Fibroblast of skin of scalp (primary cell): ENCODE measurements around the gene ZHX3.

Experiments used
- DNase-seq: peaks from one replicate; pipeline ENCODE4 v3.0.0-alpha.2; 2013

ZHX3 gene

DNA sequence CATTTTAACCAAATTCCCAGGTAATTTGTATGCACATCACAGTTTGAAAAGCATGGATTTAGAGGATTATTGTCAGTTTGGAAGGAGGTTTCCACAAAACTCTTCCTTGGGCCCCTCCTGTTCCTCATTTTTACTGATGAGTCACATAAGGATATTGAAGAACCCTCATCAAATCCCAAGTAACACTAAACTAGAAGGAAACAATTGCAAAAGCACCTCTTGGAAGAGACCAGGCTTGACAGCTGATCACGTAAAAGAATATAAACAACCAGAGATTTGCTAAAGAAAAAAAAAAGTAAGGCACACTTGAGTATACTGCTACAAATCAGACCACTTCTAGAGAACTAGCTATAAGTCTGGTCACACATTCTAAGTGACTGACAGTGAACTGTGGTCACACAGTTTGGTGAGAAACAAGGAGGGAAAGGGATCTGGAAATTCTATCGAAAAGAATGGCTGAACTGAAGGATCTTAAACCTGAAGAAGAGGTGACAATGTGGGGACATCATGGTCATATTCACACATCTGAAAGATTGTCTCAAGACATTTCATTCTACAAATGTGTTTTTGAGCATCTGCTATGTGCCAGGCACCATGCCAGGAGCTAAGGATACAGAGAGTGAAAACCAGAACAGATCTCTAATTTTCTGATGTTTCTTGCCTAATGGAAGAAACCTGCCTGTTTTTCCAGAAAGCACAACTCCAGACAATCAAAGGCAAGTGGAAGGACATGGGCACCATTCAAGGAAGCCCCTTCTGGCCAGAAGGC, 24.1 kb downstream of the ZHX3 start:
- DNase-seq = no peak

DNA sequence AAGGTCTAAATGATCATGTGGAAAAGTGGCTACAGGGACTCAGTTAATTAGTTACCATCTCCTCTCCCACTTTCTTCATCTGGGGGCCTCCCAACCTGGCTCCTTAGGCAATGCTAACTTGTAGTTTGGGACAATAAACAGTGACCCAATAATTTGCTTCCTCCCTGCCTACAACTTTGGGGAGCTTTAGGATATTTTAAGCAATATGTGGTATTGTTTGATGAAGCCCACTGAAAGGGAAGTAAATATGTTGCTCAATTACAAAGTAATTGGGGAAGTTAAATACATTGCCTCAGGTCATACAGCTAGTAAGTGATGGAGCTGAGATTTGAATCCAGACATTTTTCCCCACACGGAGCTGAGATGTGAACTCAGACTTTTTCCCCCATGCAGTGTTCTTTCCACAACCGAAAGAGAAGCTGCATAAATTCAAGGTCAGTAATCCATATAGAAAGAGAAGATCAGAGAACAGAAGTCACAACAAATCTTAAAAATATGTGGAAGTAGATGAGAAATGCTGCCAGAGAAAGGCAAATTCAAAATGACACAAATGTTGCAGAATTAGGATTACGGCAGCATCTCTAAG, 26.6 kb downstream of the ZHX3 start:
- DNase-seq = no peak

DNA sequence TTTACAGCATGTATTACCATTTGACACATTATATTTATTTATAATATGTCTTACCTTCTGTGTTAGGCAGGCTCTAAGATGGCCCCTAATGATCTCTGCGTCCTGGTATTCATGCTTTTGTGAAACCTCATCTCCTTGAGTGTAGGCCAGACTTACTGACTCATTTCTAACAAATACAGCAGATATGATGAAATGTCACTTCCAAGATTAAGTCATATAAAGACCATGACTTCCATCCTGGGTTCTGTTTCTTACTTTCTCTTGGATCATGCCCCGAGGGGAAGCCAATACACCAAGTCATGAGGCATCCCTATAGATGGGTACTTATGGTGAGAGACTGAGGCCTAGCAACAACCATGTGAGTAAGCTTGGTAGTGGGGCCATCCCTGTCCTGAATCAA, 30.2 kb downstream of the ZHX3 start:
- DNase-seq = peak; percentile 78

DNA sequence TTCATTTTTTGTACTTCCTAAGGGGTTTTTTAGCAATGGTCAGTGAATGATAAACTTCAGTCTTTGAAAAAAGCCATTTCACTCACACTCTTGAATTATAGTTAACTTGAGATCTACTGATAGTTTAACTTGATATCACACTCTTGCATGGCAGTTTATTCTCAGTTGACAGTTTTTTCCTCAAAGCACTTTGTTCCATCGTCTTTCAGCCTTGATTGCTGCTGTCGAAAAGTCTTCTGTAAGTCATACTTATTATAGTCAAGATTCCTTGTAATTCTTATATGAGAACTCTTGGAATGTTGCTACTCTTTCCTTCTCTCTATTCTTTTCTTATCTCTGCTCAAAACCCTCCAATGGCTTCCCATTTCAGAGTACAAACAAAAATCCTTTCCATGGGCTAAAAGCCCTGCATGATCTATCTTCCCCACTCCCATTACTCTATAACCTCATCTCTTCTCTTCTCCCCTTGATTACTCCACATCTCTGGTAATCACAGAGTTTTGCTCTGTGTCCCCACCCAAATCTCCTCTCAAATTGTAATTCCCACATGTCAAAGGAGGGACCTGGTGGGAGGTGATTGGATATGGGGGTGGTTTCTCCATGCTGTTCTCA, 31.2 kb downstream of the ZHX3 start:
- no peak for DNase-seq

DNA sequence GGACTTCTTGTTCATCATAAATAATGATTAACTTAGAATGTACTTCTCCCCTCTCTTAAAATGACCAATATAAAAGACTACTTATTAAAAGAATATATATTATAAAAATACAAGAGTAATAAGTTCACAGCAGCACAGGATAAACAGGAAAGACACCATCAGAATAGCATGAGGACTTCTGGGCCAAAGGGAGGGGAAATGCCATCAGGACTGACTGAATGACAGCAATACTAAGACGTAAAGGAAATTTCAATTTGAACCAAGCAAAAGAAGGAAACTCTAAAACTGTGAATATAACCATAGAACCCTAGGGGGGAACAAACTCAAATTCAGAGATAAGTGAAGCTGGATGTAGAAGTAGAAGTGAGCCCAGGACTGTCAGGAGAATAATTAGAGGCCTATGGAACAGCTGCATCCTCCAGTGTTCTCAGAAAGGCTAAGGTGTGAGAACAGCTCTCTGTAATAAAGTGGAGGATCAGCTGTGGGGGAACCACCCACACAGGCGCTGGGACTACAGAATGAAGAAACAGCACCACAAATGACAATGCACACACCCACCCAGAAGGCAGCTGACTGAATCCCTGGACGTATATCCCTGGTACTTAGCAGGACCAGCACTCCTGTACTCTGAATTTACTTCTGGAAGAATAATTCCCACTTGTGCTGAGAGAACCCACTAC, 37.8 kb downstream of the ZHX3 start:
- no peak for DNase-seq

DNA sequence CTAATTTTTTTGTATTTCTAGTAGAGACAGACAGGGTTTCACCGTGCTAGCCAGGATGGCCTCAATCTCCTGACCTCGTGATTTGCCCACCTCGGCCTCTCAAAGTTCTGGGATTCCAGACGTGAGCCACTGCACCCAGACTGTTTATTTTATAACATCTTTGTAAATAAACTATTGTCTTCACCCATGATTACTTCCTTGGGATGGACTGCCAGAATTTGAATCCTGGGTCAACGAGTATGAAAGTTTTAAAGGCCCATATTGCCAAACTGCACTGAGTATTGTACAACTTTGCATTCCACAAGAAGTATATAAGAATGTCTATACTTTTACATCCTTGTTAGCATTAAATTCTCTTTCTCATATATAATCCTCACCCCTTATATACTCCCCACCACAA, 38.6 kb downstream of the ZHX3 start:
- DNase-seq = no peak

DNA sequence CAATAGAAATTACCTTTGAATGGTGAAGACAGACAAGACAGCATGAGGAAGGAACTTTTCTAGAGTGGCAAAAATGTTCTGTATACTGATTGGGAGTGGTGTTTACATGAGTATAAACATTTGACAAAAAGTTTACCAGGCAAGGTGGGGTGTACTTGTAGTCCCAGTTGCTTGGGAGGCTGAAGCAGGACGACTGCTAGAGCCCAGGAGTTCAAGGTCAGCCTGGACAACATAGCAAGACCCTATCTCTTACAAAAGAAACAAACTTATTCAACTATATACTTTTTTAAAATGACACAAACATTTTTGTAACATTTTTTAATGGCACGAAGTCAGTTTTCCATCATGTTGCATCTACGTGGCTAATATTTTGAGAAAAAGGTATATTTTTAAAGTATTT, 40.5 kb downstream of the ZHX3 start:
- DNase-seq = no peak

DNA sequence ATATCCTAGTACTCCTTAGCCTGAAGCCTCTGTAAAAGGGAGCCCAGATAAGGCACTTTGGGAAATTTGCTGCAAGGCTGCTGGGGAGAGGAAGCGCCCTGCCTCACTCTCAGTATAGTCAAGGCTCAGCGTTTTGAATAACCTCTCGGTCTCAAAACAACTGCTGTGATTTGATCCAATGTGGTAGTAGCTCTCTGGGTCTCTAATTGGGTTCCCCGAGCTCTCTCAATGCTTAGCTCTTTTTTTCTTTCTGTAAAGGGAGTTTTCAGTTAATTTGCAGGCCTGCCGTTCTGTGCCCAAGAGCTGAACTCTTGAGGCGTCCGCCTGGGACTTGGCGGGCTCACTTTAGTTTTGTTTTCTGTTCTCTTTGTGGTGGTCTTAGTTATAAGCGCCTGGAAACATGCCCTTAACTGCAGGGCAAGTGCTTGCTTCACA, 41.2 kb downstream of the ZHX3 start:
- peak; percentile 18 for DNase-seq

DNA sequence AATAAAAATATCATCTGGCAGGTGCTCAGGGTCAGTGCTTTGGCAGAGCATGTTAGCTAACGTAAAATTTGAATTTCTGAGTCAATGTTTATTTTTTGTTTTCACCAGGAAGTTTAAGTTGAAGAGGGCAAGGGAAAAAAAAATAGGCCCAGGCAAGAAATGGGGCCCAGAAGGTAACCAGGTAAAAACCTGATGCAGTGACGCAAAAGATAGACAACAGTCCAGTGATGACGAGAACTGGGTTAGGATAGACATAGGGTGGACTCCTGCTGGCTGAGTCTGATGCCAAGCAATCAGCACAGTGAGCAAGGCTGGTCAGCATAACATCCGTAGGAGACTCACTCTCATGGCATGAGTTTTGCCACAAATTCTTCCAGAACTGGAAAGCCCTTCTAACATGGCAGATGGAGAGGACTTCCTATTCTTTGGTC, 42.2 kb downstream of the ZHX3 start:
- DNase-seq = peak; percentile 33

DNA sequence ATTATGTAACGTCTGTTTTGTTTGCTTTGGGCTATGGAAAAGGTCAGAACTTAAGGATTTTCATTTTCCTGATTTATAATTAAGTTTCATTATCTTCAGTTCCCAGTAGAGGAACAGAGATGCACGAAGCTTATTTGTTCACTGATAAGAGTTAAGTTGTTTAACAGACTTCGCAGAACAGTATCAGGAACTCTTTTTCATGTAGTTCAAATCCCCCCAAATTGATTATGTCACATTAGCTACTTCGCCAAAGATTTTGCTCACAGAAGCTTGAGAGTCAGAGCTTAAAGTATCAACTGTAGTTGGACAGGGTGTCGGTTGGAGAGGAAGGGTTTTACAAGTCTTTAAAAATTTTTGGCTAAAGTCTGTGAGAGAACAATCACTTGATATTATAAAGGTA, 43.4 kb downstream of the ZHX3 start:
- no peak for DNase-seq

DNA sequence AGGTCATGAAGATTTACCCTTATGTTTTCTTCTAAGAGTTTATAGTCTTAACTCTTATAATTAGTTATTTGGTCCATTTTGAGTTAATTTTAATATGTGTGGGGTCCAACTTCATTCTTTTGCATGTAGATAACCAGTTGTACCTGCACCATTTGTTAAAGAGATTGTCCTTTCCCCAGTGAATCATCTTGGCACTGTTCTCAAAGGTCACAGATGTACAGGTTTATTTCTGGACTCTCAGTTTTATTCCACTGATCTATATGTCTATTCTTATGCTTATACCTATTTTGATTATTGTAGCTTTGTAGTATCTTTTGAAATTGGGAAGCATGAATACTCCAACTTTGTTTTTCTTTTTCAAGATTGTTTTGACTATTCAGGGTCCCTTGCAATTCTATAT, 44.1 kb downstream of the ZHX3 start:
- DNase-seq = no peak

DNA sequence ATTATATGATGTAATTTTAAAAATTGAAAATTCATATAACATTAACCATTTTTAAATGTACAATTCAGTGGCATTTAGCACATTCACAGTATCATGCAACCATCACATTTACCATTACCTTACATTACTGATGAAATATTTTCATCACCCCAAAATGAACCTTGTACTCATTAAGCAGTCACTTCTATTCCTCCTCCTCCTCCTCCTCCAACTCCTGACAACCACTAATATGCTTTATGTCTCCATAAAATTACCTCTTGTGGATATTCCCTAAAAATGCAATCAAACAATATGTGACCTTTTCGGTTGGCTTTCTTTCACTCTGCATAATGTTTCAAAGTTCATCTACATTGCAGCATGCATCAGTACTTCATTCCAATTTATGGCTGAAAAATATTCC, 45.2 kb downstream of the ZHX3 start:
- no peak for DNase-seq

DNA sequence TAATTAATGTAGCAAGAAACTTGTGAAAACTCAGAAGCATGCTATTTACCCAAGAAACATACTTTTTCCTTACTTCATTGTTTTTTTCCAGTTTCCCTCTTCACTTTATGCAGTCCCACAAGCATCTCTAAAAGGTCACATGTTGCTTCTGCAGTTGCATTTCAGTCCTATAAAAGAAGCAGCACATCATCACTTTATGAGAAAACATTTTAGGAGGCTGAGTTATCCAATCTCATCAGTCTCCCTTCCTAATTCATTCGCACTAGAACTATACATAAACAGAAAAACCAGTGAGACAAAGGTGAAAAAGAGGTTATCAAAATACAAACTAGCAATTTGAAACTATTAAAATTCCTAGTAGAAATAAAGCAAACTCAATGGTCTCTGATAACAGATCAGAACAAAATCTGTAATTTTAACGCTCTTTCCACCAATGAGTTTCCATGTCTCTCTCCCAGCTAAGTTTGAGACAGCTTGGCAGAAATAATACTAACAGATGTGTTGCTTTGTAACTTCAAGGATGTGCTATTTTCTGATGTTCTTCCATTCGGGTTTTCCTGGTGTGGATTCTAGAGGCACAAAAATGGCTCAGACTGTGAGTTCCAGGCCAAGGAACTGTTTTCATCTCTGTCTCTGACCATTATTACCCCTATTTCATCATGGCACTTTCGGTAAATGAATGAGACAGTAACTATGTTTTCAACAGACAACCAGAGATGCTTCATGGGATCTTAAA, 48.4 kb downstream of the ZHX3 start:
- DNase-seq = no peak

DNA sequence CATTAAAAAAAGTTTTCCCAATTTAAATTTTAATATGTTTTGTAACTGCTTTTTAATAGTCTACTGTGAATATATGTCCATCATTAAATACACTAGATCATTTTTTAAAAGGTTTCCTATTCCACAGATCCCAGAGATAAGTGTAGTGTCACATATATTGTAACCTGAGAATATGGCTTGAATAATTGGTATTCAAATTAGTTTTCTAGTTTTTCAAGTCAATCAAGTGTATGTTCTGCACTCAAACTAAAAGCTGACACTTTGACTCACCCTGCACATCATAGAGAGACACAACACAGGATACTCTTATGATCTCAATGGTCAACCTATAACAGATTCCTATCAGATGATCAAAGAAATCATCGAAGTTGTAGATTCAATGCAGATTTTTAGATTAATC, 49.1 kb downstream of the ZHX3 start:
- DNase-seq = no peak

DNA sequence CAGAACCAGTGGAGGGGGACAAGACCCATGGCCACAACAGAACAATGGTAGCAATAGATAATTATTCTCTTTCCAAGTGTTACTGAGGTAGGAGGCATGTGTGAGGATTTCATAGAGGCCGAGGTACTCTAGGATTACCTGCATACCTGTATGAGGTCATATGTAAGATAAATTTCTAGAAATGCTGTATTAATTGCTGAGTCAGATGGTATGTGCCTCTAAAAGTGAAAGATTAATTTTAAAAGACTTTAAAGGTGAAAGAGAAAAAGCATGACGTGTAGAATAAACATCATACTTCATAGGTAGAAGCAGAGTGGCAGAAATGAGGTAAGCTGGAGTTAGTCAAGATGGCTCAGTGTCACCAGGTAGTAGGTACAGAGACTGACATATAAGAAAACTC, 51.6 kb downstream of the ZHX3 start:
- DNase-seq = no peak

DNA sequence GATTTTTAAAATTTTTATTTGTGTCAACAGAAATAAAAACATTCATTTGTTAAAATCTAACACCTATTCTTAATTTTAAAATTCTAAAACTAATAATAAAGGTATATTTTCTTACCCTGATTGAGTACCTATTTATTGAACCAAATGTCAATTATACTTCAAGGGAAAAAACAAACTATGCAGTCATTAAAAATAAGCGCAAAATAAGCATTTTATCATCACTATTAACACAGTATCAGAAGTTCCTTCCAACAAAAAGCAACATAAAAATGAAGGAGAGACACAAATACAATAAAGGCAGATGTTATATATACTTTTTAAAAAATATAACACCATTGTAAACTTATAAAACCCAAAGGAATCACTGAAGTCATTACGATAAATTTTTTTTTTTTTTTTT, 52.7 kb downstream of the ZHX3 start:
- DNase-seq = no peak

DNA sequence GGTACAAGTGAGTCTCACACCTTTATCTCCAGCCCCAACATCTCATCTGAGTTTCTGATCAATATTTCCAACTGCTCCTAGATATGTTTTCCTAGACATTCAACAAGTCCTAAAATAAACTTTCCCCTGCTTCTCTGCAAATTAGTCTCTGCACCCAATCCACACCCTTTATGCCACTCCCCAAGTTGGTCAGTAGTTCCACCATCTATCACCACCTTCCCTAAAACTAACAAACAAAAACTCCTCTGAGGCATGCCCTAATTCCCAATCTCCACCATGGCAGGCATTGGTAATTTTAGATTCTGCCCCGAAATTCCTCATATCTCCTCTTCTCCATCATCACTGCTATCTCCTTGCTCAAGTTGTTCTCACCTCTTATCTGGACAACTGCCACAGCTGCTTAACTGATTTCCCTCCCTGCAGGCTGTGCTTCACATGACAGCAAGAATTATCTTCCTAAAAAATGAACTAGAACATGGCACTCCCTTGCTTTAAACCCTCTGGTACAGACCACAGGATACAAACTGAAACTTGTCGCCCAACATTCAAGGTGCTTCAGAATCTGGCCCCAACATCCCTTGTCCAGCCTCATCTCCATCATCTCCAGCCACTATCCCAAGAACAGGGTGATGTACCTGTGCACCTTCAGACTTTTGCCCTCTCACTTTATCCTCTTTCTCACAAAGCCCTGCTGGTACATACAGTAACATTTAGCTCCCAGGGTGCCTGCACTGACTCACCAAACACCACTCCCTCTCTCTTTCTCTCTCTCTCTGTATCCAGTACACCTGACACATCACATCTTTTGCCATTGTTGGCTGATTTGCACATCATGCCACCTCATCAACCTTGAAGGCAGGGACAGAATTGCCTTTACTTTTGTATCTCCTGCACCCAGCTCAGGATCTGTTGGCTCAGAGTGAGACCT, 55.5 kb downstream of the ZHX3 start:
- DNase-seq = no peak

DNA sequence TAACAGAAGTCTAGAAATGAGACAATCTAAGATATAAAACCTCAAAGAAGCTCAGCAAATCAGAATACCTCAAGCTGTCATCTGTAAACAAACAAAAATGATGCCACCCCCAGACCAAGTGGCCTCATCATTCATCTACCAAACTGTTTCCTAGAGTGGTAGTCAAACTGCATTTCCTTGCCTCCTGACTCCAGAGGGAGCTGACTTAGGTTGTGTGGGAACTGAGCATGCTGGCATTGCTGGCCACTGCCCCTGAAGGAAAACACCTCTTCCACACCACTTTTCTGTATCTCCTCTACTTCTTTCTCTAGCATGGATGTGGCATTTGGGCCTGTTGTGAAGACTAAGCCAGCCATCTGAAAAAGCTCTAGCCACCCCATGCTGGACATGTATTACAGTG, 56.3 kb downstream of the ZHX3 start:
- no peak for DNase-seq

DNA sequence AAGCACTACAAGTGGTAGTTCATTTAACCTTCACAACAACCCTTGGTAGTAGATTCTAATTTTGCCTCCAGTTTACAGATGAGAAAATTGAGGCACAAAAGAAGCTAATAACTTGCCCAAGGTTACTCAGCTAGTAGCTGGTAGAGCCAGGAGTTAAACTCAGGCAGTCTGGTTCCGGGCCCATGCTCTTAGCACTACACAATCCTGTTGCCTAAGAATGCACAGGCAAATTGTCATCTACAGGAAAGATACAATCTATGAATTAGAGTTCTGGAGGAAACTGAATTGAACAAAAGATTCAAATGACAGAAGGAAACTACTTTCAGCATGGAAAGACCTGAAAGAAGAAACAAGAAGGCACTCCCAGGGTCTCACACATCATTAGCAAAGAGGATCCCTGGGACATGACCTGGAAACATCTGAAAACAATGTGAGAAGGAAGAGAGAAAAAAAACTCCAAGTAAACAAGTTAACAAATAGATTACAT, 56.8 kb downstream of the ZHX3 start:
- no peak for DNase-seq

DNA sequence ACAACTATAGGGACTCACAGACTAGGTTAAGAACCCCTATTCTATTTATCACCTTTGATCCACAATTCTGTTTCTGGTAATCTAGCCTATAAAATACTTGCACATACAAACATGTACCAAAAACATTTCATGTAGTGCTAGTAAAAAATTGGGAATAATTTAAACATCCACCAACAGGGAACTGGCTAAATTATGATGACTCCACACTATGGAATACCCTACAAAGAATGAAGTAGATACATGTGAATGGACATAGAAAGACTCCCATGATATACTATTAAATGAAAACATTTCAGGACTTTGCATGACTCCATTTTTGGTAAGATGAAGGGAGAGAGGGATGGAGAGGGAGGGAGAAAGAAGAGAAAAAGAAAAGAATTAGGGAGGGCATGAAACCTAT, 58.2 kb downstream of the ZHX3 start:
- no peak for DNase-seq

DNA sequence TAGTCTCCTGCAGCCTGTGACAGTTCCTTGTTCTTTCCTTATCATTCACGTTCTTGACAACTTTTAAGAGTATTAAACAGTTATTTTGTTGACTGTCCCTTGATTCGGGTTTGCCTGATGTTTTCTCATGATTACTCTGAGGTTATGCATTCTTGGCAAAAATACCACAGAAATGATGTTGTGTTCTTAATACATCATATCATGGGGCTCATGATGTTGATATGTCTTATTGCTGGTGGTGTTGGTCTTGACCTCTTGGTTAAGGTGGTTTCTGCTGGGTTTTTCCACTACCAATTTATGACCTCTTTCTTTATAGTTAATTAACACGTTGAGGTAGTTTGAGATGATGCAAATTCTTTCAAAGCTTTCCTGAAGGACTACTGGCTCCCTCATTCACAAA, 59.1 kb downstream of the ZHX3 start:
- no peak for DNase-seq

DNA sequence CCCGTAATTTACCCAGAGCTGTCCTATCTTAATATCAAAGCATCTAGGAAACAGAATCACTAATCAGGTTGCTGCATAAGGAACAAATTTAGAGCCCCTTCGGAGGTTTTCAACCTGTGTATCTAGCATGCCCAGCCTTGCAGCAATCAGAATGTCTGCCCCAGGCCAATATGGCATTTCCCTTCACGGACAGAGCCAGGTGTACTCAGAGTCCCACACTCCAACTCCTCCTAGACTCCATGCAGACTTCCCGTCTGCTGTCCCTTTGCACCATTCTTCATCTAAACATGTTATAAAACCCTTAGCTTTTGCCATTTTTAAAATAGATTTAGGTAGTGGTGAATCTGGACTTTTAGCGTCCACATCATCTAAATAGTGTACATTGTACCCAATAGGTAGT, 61.0 kb downstream of the ZHX3 start:
- no peak for DNase-seq
